ENCODE measurements around the gene CDH4.
"Not testable (repeated sequence)": the region's sequence is repeated elsewhere in the genome, so short reads cannot be mapped to it uniquely, and the experiment has no call there.

The CDH4 gene

DNA sequence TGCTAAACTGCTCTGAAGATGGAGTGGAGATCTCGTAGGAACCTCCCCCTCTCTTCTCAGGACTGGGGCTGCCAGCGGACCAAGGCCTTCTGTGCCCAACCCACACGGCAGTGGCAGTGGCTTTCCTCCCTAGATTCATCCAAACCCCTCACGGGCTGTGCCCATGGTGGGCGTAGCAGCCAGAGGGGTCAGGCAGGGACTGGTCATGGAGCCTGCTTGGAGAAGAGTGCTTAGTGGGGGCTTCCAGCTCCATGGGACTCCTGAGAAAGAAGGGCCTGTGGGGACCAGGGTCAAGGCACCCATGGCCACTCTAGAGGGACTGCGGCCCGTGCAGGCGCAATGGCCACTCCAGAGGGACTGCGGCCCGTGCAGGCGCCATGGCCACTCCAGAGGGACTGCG lies 727.0 kb downstream of the CDH4 start:
- Mint-ChIP-seq H3K4me3 (no peak overlapping the region), H3K27ac (ENCODE audit: low read depth) (no peak overlapping the region), H3K36me3 (ENCODE audit: insufficient read depth) (peaks cover 16% of the 10 kb centered on the region), H3K4me1 (peaks cover 22% of the 10 kb centered on the region), H3K27me3 (no peaks in the 10 kb centered on the region), H3K9me3 (peaks cover 14% of the 10 kb centered on the region)
- DNase-seq (ENCODE audit: low spot score in 2 of 2) (no peak), ATAC-seq (replicated peaks; ENCODE audit: extremely low read depth, poor library complexity, severe bottlenecking) (no peak)

DNA sequence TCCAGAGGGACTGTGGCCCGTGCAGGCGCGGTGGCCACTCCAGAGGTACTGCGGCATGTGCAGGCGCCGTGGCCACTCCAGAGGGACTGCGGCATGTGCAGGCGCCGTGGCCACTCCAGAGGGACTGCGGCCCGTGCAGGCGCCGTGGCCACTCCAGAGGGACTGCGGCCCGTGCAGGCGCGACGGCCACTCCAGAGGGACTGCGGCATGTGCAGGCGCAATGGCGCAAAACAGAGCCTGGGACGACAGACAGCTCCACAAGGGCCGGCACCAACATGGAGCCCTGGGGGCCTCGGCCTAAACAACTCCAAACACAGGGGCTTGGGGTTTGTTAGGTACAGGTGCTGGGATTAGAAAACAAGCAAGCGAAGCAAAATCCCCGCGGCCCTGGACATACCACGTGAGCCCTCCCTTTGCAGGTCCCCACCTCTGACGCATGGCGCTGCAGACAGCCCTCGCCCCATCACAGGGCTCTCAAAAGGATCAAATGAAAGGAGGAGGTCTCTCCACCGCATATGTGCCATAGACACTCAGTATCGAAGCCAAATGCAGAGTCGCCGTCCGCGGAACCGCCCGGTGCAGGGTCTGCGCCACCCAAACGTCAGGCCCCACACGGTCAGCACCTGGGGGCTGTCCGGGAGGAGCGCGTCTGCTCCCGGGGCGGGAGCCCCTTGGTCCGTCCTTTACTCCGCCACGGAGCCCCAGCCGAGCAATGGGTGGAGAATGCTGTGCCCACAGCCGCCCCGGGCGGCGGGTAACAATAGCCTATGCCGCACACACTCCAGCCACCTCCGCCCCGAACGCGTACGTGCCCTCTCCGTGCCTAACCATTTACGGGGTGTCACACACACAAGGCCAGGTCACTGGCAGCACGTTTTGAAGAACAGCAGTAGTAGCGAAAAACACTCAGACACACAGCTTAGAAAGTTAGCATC lies 727.9 kb downstream of the CDH4 start:
- peaks cover 14% of the 10 kb centered on the region for H3K9me3 Mint-ChIP-seq
- peaks cover 22% of the 10 kb centered on the region for H3K4me1 Mint-ChIP-seq
- no peaks in the 10 kb centered on the region for H3K27me3 Mint-ChIP-seq
- peaks cover 15% of the 10 kb centered on the region for H3K36me3 Mint-ChIP-seq (ENCODE audit: insufficient read depth)
- no peak for DNase-seq (ENCODE audit: low spot score in 2 of 2)
- no peak overlapping the region for H3K27ac Mint-ChIP-seq (ENCODE audit: low read depth)
- no peak for ATAC-seq (replicated peaks; ENCODE audit: extremely low read depth, poor library complexity, severe bottlenecking)
- no peak overlapping the region for H3K4me3 Mint-ChIP-seq

DNA sequence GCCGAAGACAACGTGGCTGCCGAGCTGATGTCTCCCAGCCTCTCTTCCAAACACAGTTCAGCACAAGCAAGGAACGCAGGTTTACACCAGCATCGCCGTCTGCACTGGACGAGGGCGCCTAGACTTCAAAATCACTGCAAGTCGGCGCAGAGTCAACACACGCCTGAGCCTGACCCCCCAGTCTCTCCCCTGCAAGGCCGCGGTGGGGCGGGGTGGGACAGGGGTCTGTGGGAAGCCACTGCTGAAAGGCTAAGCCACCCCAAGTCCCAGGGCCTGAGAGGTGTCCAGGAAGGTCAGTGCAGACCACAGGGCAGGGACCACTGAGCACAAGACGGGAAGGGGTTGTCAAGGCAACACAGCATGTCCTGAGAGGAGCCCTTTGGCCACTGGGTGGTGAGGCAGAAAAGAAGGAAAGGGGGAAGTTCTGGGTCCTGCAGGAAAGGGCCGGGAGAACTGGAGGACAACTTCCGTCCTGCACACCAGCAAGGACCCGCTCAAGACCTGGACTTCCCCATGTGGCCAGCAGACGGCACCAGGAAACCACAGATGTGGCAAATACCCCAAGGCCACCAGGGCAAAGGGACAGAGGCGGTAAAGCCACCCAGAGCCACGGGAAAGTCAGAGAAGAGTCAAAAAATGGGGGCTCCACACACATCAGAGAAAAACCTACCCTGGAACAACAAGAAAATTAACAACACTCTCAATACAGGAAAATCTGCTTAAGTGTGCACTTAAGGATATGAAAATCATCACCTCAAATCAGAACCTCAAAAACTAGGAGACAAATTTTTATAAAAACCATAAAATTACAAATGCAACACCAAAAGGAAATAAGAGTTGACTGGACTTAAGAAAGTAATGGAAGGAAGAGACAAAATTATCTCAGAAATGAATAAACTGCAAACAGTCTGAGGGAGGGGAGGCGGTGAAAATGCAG lies 728.9 kb downstream of the CDH4 start:
- DNase-seq (ENCODE audit: low spot score in 2 of 2) (no peak), ATAC-seq (replicated peaks; ENCODE audit: extremely low read depth, poor library complexity, severe bottlenecking) (no peak)
- H3K36me3 Mint-ChIP-seq (ENCODE audit: insufficient read depth) = peaks cover 15% of the 10 kb centered on the region
- peaks cover 22% of the 10 kb centered on the region for H3K4me1 Mint-ChIP-seq
- peaks cover 14% of the 10 kb centered on the region for H3K9me3 Mint-ChIP-seq
- peak overlapping the region; percentile 30 for H3K4me3 Mint-ChIP-seq
- no peaks in the 10 kb centered on the region for H3K27me3 Mint-ChIP-seq
- H3K27ac Mint-ChIP-seq (ENCODE audit: low read depth) = peak overlapping the region; percentile 92

DNA sequence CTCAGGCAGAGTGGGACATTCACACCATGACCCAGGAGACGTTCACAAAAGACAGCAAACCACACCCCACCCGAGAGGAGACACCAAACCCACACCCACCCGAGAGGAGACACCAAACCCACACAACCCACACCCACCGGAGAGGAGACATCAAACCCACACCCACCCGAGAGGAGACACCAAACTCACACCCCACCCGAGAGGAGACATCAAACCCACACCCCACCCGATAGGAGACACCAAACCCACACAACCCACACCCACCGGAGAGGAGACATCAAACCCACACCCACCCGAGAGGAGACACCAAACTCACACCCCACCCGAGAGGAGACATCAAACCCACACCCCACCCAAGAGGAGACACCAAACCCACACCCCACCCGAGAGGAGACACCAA lies 729.6 kb downstream of the CDH4 start:
- Mint-ChIP-seq H3K4me1 (peaks cover 22% of the 10 kb centered on the region), H3K36me3 (ENCODE audit: insufficient read depth) (peaks cover 17% of the 10 kb centered on the region), H3K9me3 (peaks cover 14% of the 10 kb centered on the region), H3K4me3 (peak overlapping the region; percentile 44), H3K27ac (ENCODE audit: low read depth) (peak overlapping the region; percentile 92)
- ATAC-seq (replicated peaks; ENCODE audit: extremely low read depth, poor library complexity, severe bottlenecking) = peak; percentile 26
- not testable (repeated sequence) for H3K27me3 Mint-ChIP-seq; DNase-seq (ENCODE audit: low spot score in 2 of 2)

DNA sequence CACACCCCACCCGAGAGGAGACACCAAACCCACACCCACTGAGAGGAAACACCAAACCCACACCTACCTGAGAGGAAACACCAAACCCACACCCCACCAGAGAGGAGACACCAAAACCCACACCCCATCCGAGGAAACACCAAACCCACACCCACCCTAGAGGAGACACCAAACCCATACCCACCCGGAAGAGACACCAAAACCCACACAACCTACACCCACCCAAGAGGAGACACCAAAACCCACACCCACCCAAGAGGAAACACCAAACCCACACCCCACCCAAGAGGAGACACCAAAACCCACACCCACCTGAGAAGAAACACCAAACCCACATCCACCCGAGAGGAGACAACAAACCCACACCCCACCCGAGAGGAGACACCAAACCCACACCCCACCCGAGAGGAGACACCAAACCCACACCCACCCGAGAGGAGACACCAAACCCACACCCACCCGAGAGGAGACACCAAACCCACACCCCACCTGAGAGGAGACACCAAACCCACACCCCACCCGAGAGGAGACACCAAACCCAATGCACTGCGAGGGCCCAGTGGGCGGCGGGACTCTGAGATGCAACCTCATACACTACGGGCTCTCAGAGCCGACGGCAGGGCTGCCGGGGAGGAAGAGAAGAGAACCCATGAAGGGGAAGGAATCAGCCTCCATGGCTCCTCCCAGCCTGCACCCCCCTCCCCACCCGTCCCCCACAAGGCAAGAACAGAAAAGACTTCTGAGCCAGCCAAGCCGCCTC lies 730.3 kb downstream of the CDH4 start:
- Mint-ChIP-seq H3K36me3 (ENCODE audit: insufficient read depth) (peaks cover 19% of the 10 kb centered on the region), H3K27ac (ENCODE audit: low read depth) (peak overlapping the region; percentile 92), H3K4me1 (peaks cover 22% of the 10 kb centered on the region), H3K9me3 (peaks cover 14% of the 10 kb centered on the region), H3K4me3 (peak overlapping the region; percentile 44), H3K27me3 (no peaks in the 10 kb centered on the region)
- DNase-seq (ENCODE audit: low spot score in 2 of 2) = peak in 1 of 2 donors; percentile 17
- ATAC-seq (replicated peaks; ENCODE audit: extremely low read depth, poor library complexity, severe bottlenecking) = peak; percentile 59

DNA sequence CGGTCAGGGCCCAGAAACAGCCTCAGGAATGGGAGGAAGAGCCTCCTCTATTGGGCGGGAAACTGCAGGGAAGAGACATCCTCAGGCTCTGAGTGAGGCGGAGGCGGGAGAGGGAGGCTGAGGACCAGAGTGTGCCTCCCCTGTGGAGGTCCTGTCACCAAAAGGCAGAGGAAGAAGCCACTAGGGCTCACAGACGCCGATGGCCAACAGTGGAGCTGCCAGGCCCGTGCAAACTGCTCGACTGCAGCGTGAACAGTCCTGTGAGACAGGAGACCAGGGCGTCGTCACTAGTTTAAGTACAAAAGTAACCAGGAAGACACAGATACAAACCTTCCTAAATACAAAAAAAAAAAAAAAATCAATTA lies 730.9 kb downstream of the CDH4 start:
- Mint-ChIP-seq H3K9me3 (peaks cover 14% of the 10 kb centered on the region), H3K27ac (ENCODE audit: low read depth) (no peak overlapping the region), H3K27me3 (no peaks in the 10 kb centered on the region), H3K36me3 (ENCODE audit: insufficient read depth) (peaks cover 19% of the 10 kb centered on the region), H3K4me1 (peaks cover 22% of the 10 kb centered on the region), H3K4me3 (no peak overlapping the region)
- no peak for ATAC-seq (replicated peaks; ENCODE audit: extremely low read depth, poor library complexity, severe bottlenecking)
- no peak for DNase-seq (ENCODE audit: low spot score in 2 of 2)

DNA sequence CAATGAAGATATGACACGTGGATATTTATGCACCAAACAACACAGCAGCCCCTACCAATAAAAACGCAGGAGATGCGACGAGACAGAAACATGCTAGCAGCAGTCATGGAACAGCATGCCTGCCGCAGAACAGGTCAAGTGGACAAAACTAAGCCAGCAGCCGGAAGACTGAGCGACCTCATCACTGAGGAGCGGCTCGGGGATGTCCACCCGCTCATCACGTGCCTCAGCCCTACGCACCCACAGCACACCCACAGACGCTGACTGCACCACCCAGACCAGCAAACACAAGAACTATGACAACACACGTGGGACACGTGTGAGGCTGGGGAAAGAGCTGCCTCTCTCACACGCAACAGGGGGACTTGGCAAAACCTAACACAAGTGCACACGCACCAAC lies 731.9 kb downstream of the CDH4 start:
- no peak overlapping the region for H3K27ac Mint-ChIP-seq (ENCODE audit: low read depth)
- H3K27me3 Mint-ChIP-seq = no peaks in the 10 kb centered on the region
- DNase-seq (ENCODE audit: low spot score in 2 of 2) = no peak
- H3K36me3 Mint-ChIP-seq (ENCODE audit: insufficient read depth) = peaks cover 21% of the 10 kb centered on the region
- peaks cover 26% of the 10 kb centered on the region for H3K4me1 Mint-ChIP-seq
- no peak overlapping the region for H3K4me3 Mint-ChIP-seq
- H3K9me3 Mint-ChIP-seq = peaks cover 14% of the 10 kb centered on the region
- no peak for ATAC-seq (replicated peaks; ENCODE audit: extremely low read depth, poor library complexity, severe bottlenecking)

DNA sequence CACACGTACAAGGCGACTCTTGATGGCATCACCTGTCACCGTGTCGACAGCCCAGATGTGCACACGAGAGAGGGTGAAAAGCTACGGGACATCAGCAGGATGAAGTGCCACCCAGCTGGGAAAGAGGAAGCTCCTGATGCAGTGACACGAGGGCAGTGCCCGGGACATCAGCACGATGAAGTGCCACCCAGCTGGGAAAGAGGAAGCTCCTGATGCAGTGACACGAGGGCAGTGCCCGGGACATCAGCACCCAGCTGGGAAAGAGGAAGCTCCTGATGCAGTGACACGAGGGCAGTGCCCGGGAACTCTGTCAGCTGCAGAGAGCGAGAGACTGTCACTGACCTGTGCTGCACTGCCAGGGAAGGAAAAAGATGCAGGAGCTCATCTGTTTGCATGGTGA lies 732.4 kb downstream of the CDH4 start:
- Mint-ChIP-seq H3K4me1 (peaks cover 31% of the 10 kb centered on the region), H3K36me3 (ENCODE audit: insufficient read depth) (peaks cover 23% of the 10 kb centered on the region), H3K9me3 (peaks cover 14% of the 10 kb centered on the region)
- H3K27ac Mint-ChIP-seq (ENCODE audit: low read depth); DNase-seq (ENCODE audit: low spot score in 2 of 2); H3K27me3 Mint-ChIP-seq; ATAC-seq (replicated peaks; ENCODE audit: extremely low read depth, poor library complexity, severe bottlenecking); H3K4me3 Mint-ChIP-seq: not testable (repeated sequence)

DNA sequence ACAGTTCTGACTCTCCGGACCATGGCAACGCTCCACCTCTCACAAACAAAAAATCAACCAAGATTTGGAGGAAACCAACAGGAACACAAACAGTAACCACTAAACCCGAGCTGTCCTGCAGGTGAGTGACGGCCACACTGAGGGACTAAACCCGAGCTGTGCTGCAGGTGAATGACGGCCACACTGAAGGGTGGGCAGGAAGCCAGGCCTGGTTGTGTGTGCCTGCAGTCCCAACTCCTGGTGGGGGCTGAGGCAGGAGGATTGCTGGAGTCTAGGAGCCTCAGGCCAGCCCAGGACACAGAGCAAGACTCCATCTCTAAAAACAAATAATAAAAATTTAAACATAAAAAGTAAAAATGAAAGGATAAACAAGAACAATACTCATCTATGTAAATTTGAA lies 733.0 kb downstream of the CDH4 start:
- peaks cover 14% of the 10 kb centered on the region for H3K9me3 Mint-ChIP-seq
- peaks cover 23% of the 10 kb centered on the region for H3K36me3 Mint-ChIP-seq (ENCODE audit: insufficient read depth)
- no peak for ATAC-seq (replicated peaks; ENCODE audit: extremely low read depth, poor library complexity, severe bottlenecking)
- peaks cover 38% of the 10 kb centered on the region for H3K4me1 Mint-ChIP-seq
- no peak overlapping the region for H3K4me3 Mint-ChIP-seq
- no peak for DNase-seq (ENCODE audit: low spot score in 2 of 2)
- H3K27ac Mint-ChIP-seq (ENCODE audit: low read depth) = no peak overlapping the region
- no peaks in the 10 kb centered on the region for H3K27me3 Mint-ChIP-seq

DNA sequence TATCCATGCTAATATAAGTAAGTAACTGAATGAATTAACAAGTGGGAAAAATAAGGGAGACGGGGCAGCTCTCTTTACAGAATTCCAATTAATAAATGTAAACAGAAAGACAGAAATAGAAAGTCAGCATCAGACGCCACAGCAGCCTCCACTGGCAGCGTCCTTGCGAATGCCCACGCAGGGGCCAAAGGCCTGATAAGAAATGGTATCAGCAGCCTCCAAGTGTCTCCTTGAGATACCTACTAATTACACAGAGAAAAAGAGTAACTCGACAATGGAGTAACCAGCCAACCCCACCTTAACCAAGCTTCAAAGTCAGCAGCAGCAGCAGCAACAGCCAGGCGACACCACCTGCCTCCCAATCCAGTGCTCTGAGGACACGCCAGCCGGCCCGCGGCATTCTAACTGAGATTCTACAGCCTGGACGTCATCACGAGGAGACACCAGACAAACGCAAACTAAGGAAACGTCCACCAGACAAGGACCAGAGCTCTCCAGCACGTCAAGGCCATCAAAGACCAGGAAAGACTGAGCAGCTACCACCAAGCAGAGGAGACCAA lies 734.8 kb downstream of the CDH4 start:
- ATAC-seq (replicated peaks; ENCODE audit: extremely low read depth, poor library complexity, severe bottlenecking) = no peak
- peaks cover 20% of the 10 kb centered on the region for H3K9me3 Mint-ChIP-seq
- no peak for DNase-seq (ENCODE audit: low spot score in 2 of 2)
- peaks cover 23% of the 10 kb centered on the region for H3K36me3 Mint-ChIP-seq (ENCODE audit: insufficient read depth)
- no peak overlapping the region for H3K27ac Mint-ChIP-seq (ENCODE audit: low read depth)
- H3K4me3 Mint-ChIP-seq = no peak overlapping the region
- H3K27me3 Mint-ChIP-seq = no peaks in the 10 kb centered on the region
- peaks cover 33% of the 10 kb centered on the region for H3K4me1 Mint-ChIP-seq

DNA sequence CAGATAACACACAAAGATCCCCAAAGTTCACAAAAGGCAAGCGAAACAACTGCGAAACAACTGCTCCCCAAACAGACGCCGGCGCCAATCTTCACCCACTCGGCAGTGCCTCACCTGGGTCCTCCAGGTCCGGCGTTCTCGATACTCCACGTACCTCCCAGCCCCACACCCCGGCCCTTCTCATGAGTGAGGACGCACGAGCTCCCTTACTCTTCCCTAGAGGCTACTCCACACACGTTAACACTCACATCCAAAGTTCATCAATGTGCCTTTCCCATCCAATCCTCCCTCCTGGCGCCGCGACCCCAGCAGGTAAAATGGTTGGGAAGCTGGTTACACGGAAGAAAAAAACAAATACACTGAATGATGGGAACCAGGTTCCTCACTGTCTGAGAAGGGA lies 736.6 kb downstream of the CDH4 start:
- ATAC-seq (replicated peaks; ENCODE audit: extremely low read depth, poor library complexity, severe bottlenecking) = no peak
- Mint-ChIP-seq H3K27ac (ENCODE audit: low read depth) (peak overlapping the region; percentile 57), H3K36me3 (ENCODE audit: insufficient read depth) (peaks cover 29% of the 10 kb centered on the region), H3K9me3 (peaks cover 16% of the 10 kb centered on the region), H3K4me3 (no peak overlapping the region), H3K4me1 (peaks cover 25% of the 10 kb centered on the region), H3K27me3 (no peaks in the 10 kb centered on the region)
- no peak for DNase-seq (ENCODE audit: low spot score in 2 of 2)

DNA sequence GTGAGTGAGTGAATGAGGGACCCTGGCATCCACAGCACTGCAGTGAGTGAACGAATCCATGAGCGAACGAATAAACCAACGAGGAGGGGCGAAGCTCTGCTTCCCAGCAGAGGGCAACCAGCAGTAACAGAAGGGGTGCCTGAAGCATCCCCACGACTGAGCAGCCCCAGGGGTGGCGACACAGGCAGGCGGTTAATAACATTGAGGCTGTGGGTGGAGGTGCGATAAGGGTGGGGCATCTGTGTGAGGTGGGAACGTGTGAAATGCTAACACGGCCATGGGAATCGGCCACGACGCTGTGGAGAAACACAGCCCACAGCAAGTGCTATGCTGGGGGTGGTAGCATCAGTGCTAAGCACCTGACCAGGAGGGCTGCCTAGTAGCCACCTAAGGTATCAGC lies 737.7 kb downstream of the CDH4 start:
- H3K27me3 Mint-ChIP-seq = no peaks in the 10 kb centered on the region
- H3K27ac Mint-ChIP-seq (ENCODE audit: low read depth) = peak overlapping the region; percentile 44
- DNase-seq (ENCODE audit: low spot score in 2 of 2) (no peak), ATAC-seq (replicated peaks; ENCODE audit: extremely low read depth, poor library complexity, severe bottlenecking) (peak; percentile 56)
- peaks cover 16% of the 10 kb centered on the region for H3K9me3 Mint-ChIP-seq
- no peak overlapping the region for H3K4me3 Mint-ChIP-seq
- peaks cover 25% of the 10 kb centered on the region for H3K4me1 Mint-ChIP-seq
- peaks cover 35% of the 10 kb centered on the region for H3K36me3 Mint-ChIP-seq (ENCODE audit: insufficient read depth)

All from central memory CD8-positive, alpha-beta T cell (primary cell).